ENCODE measurements around the gene GNAL. TPM values are rescaled to one million over a fixed set of nuclear protein-coding genes. Genes with fewer than 3 reads are reported as not detected.

Gene GNAL
- total and polyA plus RNA-seq, 2 experiments from 2014 or later = 7.5 to 21.6 TPM

GRCh38 chr18:11845654-11846053 is 156.6 kb downstream of the GNAL start:
- no peaks in the 10 kb centered on the region for H3K27me3 ChIP-seq (ENCODE audit: insufficient read depth)
- ATAC-seq (no peak), DNase-seq (ENCODE audit: low spot score) (no peak)
- Mint-ChIP-seq H3K4me3 (no peak overlapping the region), H3K36me3 (ENCODE audit: low read depth) (no peaks in the 10 kb centered on the region), H3K4me1 (peaks cover 12% of the 10 kb centered on the region; the same call in 2 of the 3 replicates), H3K27me3 (ENCODE audit: insufficient read depth, low read depth, poor library complexity) (no peaks in the 10 kb centered on the region), H3K27ac (peak overlapping the region; percentile 58; the same call in 1 of the 2 replicates), H3K9me3 (no peaks in the 10 kb centered on the region)
- no peak overlapping the region for H2AFZ ChIP-seq
- no peaks in the 10 kb centered on the region for H4K20me1 ChIP-seq (replicated peaks; ENCODE audit: insufficient read depth)
- no peaks in the 10 kb centered on the region for H3K36me3 ChIP-seq (ENCODE audit: insufficient read depth)
- no peak overlapping the region for H3K27ac ChIP-seq (ENCODE audit: low read depth)
- no peaks in the 10 kb centered on the region for H3K9me2 ChIP-seq (ENCODE audit: insufficient read depth)
- no peaks in the 10 kb centered on the region for H3K4me1 ChIP-seq (ENCODE audit: insufficient read depth)
- H3K4me2 ChIP-seq = no peak overlapping the region
- H3F3A ChIP-seq (replicated peaks; ENCODE audit: low read depth) = no peaks in the 10 kb centered on the region
- H3K79me2 ChIP-seq (replicated peaks; ENCODE audit: insufficient read depth) = no peaks in the 10 kb centered on the region
- no peak overlapping the region for H3K4me3 ChIP-seq
- TF ChIP-seq REST (IDR thresholded peaks at IDR 0.05; ENCODE audit: unreplicated experiment) (no peak), POLR2AphosphoS5 (IDR thresholded peaks at IDR 0.05; ENCODE audit: low read depth) (no peak), CTCF (conservative IDR thresholded peaks at IDR 0.05; ENCODE audit: low read depth in 2 of 2) (no peak), ETS1 (IDR thresholded peaks at IDR 0.05) (no peak), STAT1 (IDR thresholded peaks at IDR 0.05; ENCODE audit: unreplicated experiment) (no peak), ZNF462 (CRISPR knock-in tag; IDR thresholded peaks at IDR 0.05) (no peak), EZH2 (IDR thresholded peaks at IDR 0.05; ENCODE audit: low read depth, unreplicated experiment) (no peak), ZNF331 (CRISPR knock-in tag; IDR thresholded peaks at IDR 0.05; ENCODE audit: low read depth) (no peak), EZH2phosphoT487 (IDR thresholded peaks at IDR 0.05; ENCODE audit: unreplicated experiment) (no peak), ZNF114 (CRISPR knock-in tag; IDR thresholded peaks at IDR 0.05) (no peak)

All from GM23338 (cell line).